HG03378 (cell line): ENCODE data around the gene LEFTY2.
"Not testable (repeated sequence)": the region's sequence is repeated elsewhere in the genome, so short reads cannot be mapped to it uniquely, and the experiment has no call there.

Source experiments
- ATAC-seq: cut with Tn5 transposase; IDR thresholded peaks from one replicate; pipeline ENCODE4 v1.9.1; 2021; ENCODE audit warnings: mild to moderate bottlenecking, moderate library complexity; ENCODE audit not compliant: unreplicated experiment

Gene LEFTY2

DNA sequence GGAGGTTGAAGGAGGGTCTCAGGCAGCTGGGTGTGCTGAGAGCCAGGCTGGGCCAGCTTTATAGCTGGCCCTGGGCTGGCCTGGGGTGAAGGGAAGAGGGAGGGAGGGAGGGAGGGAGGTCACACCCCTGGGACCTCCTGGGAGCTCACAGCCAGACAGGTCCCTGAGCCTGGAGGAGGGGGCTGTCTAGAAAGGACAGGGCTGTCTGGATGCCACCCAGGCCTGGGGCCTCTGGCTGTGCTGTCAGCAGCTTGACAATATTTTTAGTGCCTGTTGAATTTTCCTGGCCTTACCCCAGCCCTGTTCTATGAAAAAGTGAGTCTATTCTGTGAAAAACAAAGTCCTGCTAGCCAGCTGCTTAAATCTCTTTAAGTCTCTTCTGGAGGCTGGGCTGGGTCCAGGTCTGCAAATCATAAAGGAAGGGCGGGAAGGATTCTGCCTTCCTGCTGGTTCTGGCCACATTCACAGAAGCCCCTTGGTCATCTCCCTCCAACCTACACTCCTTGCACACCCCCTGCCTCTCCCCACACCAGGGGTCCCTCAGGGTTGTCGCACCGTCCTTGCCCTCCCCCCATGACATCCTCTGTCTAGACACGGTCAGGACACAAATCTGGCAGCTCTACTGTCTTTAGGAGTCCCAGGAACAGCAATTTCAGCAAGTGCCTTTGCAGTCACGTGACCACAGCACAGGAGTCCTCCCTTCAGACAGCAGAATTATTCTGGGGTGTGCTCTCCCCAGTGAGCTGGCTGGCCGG is at the start of gene LEFTY2:
TSS of gene LEFTY2 (minus strand) at position 34 of the 755 bp plus-strand sequence. CDS start 80 bp downstream, outside the sequence.
- no peak for ATAC-seq

GRCh38 chr1:225987491-225988316 is 46.7 kb upstream of the LEFTY2 start:
- no peak for ATAC-seq

DNA sequence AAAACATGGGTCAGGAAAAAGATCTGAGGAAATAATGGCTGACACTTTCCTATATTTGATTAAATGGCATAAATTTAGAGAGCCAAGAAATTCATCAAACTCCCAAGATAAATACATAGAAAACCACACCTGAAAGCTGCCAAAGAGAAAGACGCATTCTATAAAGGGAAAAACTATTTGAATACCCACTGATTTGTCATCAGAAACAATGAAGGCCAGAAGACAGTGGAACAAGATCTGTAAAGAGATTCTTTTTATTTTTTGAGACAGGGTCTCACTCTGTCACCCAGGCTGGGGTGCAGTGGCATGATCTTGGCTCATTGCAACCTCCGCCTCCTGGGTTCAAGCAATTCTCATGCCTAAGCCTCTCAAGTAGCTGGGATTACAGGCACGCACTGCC is 40.7 kb upstream of the LEFTY2 start:
- no peak for ATAC-seq

DNA sequence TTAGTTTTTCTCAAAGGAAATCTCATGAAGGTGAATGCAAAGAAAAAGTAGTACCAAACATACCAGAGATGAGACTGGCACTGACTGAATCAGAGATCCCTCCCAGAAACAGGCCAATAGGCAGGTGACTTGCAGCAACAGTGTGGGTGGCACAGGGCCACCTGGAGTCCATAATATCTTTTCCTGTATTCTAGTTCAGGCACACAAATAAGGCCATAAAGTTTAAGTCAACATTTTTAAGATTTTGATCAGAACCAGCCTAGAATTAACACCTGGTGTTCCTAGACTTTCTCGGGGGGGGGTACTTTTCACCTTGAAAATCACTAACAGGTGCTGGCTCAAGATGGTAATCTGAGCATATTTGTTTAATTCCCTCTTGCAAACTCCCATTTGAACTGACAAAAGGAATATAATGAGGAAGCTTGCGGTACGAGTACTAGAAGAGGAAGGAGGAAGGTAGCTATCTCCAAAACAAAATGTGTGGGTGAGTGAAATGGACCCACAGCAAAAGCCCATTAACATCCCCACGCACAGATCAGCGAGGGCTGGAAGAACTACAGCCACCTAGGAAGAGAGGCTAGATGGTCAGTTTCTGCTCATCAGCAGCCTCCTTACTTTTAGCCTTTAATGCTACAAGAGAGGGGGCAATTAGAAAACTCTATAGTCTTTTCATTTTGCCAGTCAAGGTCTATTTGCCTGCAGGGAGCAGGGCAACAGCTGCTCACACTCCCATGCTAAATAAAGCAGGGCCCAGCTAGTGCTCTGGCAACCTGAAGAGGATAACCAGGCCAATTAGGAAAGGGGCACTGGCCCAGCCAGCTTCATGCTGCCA is 39.2 kb upstream of the LEFTY2 start:
- no peak for ATAC-seq

- no peak for ATAC-seq
Observed at GRCh38 chr1:225979421-225979820, 38.4 kb upstream of the LEFTY2 start.

DNA sequence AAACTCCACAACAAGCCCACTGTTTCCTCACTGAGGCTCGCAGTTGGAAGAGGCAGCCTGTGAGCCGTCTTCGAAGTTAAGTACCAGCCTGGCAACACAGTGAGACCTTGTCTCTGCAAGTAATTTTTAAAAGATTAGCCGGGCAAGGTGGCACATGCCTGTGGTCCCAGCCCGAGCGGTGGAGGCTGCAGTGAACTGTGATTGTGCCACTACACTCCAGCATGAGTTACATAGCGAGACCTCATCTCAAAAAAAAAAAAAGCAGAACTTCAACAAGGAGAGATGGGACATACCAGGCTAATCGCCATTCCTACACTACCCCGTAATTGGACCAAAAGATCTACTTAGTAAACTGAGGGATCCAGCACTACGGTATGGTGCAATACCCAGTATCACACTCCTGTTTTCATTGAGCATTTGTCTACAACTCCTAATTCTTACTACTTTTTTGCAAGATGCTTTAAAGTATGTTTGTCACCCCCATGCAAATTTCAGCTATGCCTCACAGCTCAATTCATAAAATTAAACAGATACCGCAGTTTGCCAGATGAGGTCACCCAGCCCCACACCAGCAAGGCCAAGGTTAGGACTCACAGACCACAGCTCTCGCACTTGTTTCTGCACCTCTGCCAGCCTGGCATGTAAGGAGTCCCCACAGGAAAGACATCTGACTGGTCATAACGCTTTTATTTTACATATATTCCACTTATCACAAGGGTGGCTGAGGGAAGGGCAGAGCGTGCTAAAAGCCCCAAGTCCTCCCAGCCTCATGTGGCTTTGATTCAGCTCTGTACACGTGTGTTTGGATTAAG is 37.1 kb upstream of the LEFTY2 start:
- peak; percentile 71 for ATAC-seq

DNA sequence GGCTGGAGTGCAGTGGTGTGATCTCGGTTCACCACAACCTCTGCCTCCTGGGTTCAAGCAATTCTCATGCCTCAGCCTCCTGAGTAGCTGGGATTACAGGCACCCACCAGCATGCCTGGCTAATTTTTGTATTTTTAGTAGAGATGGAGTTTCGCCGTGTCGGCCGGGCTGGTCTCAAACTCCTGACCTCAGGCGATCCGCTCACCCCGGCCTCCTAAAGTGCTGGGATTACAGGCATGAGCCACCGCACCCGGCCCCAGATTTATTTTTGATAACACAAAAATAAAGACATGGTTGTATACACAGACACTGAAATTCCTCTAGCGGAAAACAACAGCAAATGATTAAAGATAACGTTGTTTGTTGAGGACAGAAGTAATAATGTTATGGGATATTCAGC is 34.1 kb upstream of the LEFTY2 start:
- ATAC-seq: not testable (repeated sequence)

- ATAC-seq: no peak
Observed at GRCh38 chr1:225974454-225974853, 33.4 kb upstream of the LEFTY2 start.

DNA sequence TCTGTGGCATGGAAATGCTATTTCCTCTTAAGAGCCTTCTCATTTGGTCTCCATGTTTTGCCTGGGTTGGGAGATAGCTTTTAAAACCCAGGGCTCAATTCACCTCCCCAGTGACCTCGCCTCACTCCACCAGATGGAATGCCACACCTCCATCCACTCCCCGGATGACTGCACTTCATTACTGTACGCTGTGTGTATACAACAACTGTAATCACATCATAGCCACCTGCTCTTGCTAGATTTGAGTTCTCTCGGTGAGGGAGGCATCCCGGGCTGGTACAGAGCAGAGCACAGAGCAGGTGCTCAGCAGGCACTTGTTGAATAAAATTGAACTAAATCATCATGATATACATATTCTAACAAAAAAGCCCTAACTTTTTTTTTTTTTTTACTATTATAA is 32.1 kb upstream of the LEFTY2 start:
- no peak for ATAC-seq

- ATAC-seq: no peak
Observed at GRCh38 chr1:225972344-225973152, 31.5 kb upstream of the LEFTY2 start.

GRCh38 chr1:225970592-225971157 is 29.7 kb upstream of the LEFTY2 start:
- ATAC-seq: not testable (repeated sequence)

DNA sequence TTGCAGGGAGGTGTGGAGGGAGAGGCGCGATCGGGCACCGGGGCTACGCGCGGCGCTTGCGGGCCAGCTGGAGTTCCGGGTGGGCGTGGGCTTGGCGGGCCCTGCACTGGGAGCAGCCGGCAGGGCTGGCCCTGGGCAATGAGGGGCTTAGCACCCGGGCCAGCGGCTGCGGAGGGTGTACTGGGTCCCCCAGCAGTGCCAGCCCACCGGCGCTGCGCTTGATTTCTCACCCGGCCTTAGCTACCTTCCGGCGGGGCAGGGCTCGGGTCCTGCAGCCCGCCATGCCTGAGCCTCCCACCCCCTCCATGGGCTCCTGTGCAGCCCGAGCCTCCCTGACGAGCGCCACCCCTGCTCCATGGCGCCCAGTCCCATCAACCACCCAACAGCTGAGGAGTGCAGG is 28.7 kb upstream of the LEFTY2 start:
- ATAC-seq: not testable (repeated sequence)

DNA sequence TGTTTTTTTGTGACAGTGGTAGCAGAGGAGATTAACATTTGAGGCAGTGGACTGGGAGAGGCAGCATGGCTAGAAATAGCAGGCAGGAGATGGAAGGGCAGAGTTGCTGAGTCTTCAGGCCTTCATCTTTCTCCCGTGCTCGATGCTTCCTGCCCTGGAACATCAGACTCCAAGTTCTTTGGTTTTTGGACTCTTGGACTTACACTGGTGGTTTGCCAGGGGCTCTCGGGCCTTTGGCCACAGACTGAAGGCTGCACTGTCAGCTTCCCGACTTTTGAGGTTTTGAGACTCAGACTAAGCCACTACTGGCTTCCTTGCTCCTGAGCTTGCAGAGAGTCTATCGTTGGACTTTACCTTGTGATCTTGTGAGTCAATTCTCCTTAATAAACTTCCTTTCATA is 24.2 kb upstream of the LEFTY2 start:
- no peak for ATAC-seq

GRCh38 chr1:225963735-225964530 is 22.9 kb upstream of the LEFTY2 start:
- ATAC-seq: no peak

- ATAC-seq: no peak
Observed at GRCh38 chr1:225962440-225962975, 21.5 kb upstream of the LEFTY2 start.

GRCh38 chr1:225961659-225962439 is 20.8 kb upstream of the LEFTY2 start:
- ATAC-seq: no peak

DNA sequence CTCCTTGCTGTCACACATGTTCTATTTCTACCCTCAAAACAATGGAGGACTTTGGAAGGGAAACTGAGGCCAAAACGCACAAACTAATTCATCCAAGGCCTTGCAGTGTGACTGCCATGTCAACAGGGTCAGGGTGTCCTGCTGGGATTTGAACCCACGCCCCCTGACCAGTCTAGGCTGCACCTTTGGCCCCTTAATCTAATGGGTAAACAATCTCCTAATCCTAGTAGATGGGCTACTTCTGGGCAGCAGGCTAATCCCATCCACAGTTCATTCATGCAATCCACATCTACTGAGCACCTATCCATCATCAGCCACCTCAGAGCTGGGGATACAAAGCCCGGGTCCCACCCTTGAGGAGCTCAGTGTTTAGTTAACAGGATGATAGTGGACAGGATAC is 17.0 kb upstream of the LEFTY2 start:
- ATAC-seq: no peak
